HG02943 (cell line): ENCODE data around the gene BTBD6.

Experiments used
- ATAC-seq: cut with Tn5 transposase; IDR thresholded peaks from one replicate; pipeline ENCODE4 v1.9.1; 2021; ENCODE audit warnings: mild to moderate bottlenecking, low read depth, moderate library complexity; ENCODE audit not compliant: unreplicated experiment

BTBD6 gene

GRCh38 chr14:105248368-105249181 is at the start of gene BTBD6:
TSS of gene BTBD6 (plus strand) at chr14:105248533. CDS start at chr14:105248712, 179 bp downstream.
- ATAC-seq: peak; percentile 65

DNA sequence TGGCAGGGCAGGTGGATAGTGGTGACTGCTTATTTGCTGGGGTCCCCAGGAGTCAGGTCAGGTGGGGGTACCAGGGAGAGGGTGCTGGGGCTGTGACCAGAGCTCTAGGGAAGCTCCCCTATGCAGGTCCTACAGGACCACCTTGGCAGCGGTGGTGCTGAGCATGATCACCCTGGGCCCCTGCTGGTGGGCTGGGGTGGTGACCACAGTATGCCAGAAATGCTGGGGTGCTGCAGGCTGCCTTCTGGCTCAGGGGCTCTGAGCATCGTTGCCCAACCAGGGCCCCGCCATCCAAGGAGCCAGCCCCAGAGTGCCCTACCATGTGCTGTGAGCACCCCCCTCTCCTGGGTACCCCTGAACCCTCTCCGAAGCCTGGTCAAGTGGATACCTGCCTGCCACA is 49.7 kb upstream of the BTBD6 start:
- ATAC-seq: no peak

DNA sequence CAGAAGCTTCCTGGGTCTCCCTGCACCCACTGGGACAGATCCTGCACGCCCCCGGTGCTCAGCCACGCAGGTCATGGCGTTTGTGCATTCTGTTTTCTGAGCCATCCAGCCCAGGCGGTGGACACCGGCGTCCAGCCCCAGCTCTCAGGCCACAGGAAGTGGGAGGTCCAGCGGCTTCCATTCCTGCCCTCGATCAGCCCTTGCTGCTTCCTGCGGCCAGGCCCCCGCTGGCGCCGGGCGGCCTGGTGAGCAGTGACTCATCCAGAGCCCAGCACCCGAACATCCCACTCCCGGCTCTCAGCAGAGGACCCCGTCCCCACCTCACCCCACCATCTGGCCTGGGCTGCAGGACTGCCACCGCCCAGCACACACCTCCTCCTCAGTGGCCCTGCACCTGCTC is 49.2 kb upstream of the BTBD6 start:
- ATAC-seq: no peak

DNA sequence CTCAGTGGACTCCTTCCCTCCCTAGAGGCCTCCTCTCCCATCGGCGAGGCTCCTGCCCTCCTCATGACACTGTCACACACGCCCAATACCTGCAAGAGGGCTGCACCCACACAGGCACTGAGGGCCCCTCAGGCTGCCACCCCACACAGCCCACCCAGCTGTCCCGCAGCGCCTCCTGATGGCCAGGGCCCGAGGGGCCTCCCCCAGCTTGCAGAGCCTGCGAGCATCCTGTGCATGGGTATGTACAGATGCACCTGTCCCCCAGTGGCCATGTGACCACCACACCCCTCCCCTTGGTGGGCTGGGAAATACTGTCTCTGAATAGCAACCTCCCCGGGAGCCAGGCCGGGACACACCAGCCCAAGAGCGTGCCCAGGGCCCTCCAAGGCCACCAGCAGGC is 48.3 kb upstream of the BTBD6 start:
- ATAC-seq: no peak

DNA sequence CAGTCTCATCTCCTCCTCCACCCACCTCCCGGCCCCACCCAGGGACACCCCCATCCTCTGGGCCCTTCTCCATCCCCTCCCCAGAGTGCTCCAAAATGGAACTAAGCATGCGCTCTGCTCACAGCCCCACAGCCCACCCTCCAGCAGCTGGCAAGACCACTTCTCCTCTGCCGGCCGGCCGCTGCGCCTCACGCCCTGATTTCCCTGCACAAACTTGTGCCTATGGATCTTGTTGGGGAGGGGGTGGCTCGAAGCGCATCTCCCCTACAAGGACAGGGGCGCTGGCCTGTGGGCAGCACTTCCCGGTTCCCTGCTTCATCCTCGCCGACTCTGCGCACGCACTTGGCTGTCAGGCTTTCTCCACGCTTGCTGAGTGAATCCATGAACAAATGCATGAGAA is 47.7 kb upstream of the BTBD6 start:
- no peak for ATAC-seq

GRCh38 chr14:105201156-105201924 is 47.0 kb upstream of the BTBD6 start:
- ATAC-seq: no peak

DNA sequence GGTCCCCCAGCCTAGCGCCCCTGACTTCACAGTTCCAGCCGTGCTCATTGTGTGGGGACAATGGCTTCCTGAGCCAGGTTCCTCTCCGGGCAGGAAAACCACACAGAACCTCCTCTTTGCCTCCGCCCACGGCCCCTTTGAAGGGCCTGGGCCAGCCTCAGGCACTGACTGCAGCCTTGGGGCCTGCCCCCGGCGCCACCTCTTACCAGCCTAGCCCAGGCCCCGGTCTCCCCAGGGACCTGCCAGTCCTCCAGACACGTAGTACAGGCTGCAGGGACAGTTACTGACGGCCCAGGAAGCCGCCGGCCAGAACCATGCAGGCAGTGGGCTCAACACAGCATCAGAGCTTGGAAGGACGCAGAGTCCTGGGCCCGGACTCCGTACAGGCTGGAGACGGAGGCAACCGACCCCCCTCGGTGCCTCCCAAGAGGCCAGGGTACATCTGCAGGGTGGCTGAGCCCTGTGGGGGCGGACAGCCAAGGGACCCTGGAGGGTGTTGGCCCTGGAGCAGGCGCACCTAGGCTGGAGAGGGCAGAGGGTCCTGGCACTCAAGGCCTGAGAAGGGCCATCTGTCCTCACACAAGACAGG is 46.3 kb upstream of the BTBD6 start:
- ATAC-seq: no peak

- ATAC-seq: no peak
Measured at GRCh38 chr14:105203057-105203531, 45.2 kb upstream of the BTBD6 start.

- ATAC-seq: no peak
Measured at GRCh38 chr14:105203701-105204100, 44.6 kb upstream of the BTBD6 start.

DNA sequence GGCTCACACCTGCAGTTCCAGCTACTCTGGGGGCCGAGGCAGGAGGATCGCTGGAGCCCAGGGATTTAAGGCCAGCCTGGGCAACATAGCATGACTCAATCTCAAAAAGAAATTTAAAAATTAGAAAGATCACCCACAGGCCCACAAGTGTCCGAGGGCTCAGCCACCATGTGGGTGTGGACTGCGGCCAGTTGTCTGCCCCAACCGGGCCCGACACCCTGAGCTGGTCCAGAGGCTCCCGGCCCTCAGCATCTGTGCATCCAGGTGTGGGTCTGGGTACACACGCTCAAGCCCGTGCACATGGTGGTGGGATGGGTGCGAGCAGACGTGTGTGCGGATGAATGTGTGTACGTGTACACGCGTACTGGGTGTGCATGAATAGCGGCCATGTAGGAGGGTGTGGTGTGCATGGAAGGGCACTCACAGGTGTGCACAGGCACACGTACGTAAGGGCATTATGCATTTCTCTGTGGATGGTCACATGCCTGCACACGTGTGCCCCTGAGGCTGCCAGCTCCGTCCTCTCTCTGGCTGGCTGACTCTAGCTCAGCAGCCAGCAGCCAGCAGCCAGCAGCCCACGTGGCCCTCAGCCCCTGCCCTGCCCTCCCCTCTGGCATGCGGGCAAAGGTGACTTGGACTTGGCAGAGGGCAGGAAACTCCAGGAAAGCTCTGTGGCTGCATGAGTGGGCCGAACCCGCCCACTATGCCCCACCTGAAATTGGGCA is 44.0 kb upstream of the BTBD6 start:
- no peak for ATAC-seq

GRCh38 chr14:105204931-105205672 is 43.2 kb upstream of the BTBD6 start:
- ATAC-seq: no peak

DNA sequence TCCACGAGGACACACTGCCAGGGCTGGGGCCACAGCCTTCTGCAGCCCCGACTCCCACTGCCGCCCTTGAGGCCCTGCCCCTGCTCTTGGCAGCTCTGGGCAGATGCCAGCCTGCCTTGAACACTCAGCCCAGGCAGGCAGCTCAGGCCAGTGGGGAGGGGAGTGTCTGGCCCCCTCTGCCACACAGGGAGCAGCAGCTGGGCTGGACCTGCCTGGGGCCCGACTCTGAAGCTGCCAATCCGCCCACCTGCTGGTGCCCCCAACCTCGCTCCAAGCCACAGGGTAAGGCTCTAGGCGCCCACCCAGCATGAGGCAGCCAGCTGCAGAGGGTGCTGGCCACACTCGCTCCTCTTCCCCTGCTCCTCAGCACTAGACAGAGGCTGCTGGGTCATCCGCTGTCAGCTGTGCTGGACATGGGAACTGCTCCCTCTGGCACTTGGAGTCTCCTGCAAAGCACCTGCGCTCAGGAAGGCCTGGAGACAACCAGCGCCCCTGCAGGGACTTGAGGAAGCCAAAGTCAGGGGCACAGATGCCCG is 42.6 kb upstream of the BTBD6 start:
- no peak for ATAC-seq

DNA sequence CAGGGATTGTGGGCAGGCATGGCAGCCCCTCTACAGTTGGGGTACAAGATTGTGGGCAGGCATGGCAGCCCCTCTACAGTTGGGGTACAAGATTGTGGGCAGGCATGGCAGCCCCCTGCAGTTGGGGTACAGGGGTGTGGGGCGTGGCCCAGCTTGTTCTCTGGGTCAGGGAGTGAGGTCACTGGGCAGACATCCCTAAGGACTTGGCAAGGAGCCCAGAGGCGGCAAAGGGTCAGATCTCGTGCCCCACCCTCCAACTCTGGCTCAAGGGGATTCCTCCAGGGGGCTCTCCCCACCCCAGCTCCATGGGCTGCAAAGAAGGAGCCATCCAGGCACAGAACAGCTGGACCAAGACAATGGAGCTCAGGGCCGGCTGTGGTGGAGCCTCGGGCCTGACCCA is 41.5 kb upstream of the BTBD6 start:
- no peak for ATAC-seq

DNA sequence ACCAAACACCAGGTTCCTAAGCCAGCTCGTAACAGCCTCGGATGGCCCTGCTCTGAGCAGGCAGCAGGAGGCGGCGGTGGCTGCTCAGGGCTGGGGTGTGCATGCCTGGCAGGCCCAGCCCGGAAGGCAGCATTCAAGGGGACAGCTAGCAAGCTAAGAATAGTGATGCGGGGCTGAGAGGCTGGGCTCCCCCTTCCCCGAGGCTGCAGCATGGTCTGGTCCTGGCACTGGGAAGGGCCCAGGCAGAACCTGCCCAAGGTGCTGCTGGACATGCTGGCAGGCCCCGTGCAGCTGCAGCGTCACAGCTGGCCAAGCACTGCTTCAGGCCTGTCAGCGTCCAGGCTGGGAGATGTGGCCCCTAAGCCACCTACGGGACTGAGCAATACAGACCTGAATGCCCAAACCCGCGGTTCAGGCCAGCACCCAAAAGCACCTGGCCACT is 40.9 kb upstream of the BTBD6 start:
- no peak for ATAC-seq

DNA sequence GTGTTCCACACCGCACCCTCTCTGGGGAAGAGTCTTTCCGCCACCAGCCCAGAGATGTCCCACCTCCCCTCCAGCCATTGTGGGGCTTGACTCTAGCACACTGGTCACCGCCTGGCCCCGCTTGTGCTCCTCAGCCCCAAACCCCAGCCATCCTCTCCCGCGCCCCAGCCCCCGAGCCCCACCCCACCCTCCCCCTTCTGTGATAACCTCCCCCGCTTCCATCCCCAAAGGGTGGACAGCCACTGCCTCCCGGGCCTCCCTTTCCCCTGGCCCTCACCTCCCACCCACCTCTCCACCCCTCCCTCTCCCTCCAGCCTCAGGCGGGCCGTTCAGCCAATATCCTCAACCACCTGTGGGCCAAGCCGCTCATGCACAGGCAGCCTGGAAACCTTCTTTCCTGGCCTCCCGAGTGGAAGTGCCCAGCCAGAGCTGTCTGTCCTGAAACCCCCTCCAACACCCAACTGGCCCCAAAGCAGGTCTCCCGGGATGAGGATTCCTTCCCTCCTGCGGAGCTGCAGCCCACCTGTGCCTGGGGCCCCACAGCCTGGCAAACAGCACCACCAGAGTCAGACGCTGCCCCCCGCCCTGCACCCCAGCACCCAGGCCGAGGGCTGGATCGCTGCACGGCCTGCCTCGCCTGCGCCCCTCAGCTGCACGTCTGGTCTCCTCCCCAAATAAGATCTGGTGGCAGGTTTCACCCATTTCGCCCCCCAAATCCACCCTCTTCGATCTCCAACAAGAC is 40.2 kb upstream of the BTBD6 start:
- no peak for ATAC-seq

GRCh38 chr14:105208738-105209075 is 39.6 kb upstream of the BTBD6 start:
- ATAC-seq: no peak

GRCh38 chr14:105209091-105209490 is 39.2 kb upstream of the BTBD6 start:
- no peak for ATAC-seq

DNA sequence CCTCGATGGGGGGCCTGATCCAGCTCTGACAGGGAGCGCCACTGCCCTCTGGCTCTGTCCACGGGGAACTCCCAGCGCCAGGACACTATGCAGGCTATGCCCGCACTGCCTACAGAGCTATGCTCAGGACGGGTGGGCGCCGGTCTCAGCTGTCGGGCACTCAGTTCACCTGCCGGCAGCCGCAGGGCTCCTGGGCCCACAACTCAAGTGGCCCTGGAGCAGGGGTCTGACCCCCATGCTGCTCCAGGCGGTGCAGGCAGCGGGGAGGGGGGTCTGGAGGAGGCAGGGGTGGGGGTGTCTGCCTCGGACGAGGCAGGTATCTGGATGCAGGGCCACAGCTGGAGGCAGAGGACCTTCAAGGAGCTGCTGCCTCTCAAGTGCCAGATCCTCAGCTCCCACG is 38.7 kb upstream of the BTBD6 start:
- no peak for ATAC-seq
